Measurements from ENCODE around the gene BBS9. TPM values are rescaled to one million over a fixed set of nuclear protein-coding genes. Genes with fewer than 3 reads are reported as not detected.

Gene BBS9
- total RNA-seq, 2 donors from 2014 or later: 23.0 to 28.6 TPM

DNA sequence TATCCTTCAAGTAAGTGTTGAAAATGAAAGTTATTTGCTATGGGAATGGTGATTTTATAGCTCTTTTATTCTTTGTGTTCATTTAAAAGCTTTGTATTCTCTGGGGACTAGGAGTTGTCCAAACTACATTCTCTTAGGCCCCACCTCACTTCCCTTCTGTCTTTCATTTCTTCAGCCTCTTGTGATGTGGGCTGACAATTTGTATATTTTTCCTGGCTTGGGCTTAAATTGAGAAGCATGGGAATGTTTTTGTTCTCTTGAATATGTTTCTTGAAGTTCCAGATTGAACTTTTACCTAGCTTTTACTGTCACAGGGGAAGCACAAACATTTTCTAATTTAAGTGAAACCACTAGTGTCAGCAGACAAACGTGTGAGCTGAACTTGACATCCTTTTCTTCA is 27.9 kb downstream of the BBS9 start:
- ATAC-seq (ENCODE audit: insufficient number of reproducible peaks, low FRiP score, low read depth) (no peak), DNase-seq (ENCODE audit: low spot score) (no peak)
- TF ChIP-seq, protein P1, sequence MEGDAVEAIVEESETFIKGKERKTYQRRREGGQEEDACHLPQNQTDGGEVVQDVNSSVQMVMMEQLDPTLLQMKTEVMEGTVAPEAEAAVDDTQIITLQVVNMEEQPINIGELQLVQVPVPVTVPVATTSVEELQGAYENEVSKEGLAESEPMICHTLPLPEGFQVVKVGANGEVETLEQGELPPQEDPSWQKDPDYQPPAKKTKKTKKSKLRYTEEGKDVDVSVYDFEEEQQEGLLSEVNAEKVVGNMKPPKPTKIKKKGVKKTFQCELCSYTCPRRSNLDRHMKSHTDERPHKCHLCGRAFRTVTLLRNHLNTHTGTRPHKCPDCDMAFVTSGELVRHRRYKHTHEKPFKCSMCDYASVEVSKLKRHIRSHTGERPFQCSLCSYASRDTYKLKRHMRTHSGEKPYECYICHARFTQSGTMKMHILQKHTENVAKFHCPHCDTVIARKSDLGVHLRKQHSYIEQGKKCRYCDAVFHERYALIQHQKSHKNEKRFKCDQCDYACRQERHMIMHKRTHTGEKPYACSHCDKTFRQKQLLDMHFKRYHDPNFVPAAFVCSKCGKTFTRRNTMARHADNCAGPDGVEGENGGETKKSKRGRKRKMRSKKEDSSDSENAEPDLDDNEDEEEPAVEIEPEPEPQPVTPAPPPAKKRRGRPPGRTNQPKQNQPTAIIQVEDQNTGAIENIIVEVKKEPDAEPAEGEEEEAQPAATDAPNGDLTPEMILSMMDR (IDR thresholded peaks at IDR 0.05): no peak
- H3K36me3 ChIP-seq: peaks cover 3% of the 10 kb centered on the region
- H3K27ac ChIP-seq: no peak overlapping the region
- no peak overlapping the region for H3K4me3 ChIP-seq
- H3K9me3 ChIP-seq: no peaks in the 10 kb centered on the region
- H3K27me3 ChIP-seq (replicated peaks; ENCODE audit: insufficient read depth): no peaks in the 10 kb centered on the region
- no peaks in the 10 kb centered on the region for H3K4me1 ChIP-seq (ENCODE audit: control insufficient read depth in 1 of 2, low read depth in 2 of 2)

DNA sequence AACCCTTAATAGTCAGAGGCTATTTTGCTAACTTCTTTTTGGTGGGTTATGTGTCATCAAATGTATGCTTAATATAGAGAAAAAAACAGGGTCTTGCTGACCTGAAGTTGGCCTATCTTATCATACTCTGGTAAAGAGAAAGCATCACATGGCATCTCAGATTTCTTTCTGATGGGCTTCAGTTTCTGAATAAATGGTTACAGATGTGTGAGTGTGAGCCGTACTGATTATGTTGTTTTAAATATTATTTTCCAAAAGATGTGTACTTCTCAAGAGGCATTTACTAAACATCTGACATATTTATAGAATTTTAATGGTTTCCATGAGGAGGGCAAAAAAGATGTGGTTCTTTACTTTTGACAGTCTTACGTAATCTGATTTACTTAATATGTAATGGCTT is 28.4 kb downstream of the BBS9 start:
- Histone ChIP-seq H3K9me3 (no peaks in the 10 kb centered on the region), H3K36me3 (peaks cover 3% of the 10 kb centered on the region), H3K4me3 (no peak overlapping the region), H3K27ac (no peak overlapping the region), H3K4me1 (ENCODE audit: control insufficient read depth in 1 of 2, low read depth in 2 of 2) (no peaks in the 10 kb centered on the region), H3K27me3 (replicated peaks; ENCODE audit: insufficient read depth) (no peaks in the 10 kb centered on the region)
- TF ChIP-seq, protein P1 (IDR thresholded peaks at IDR 0.05): no peak
- ATAC-seq (ENCODE audit: insufficient number of reproducible peaks, low FRiP score, low read depth) (no peak), DNase-seq (ENCODE audit: low spot score) (no peak)

GRCh38 chr7:33177876-33178275 is 48.5 kb downstream of the BBS9 start:
- DNase-seq (ENCODE audit: low spot score) (no peak), ATAC-seq (ENCODE audit: insufficient number of reproducible peaks, low FRiP score, low read depth) (no peak)
- peaks cover 3% of the 10 kb centered on the region for H3K9me3 ChIP-seq
- no peak overlapping the region for H3K4me3 ChIP-seq
- no peak overlapping the region for H3K27ac ChIP-seq
- no peaks in the 10 kb centered on the region for H3K4me1 ChIP-seq (ENCODE audit: control insufficient read depth in 1 of 2, low read depth in 2 of 2)
- H3K27me3 ChIP-seq (replicated peaks; ENCODE audit: insufficient read depth): no peaks in the 10 kb centered on the region
- TF ChIP-seq, protein P1 (IDR thresholded peaks at IDR 0.05): no peak
- peaks cover 4% of the 10 kb centered on the region for H3K36me3 ChIP-seq

DNA sequence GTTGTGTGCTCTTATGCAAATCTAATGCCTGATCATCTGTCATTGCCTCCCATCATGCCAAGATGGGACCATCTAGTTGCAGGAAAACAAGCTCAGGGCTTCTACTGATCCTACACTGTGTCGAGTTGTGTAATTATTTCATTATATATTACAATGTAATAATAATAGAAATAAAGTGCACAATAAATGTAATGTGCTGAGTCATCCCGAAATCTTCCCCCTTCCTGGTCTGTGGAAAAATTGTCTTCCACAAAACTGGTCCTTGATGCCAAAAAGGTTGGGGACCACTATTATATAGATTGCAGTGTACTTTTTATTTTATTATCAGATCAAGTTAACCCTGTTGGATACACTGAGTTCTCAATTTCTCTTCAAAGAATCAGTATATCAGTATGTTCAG is 50.2 kb downstream of the BBS9 start:
- no peak for DNase-seq (ENCODE audit: low spot score)
- H3K9me3 ChIP-seq: peaks cover 3% of the 10 kb centered on the region

GRCh38 chr7:33183504-33183903 is 54.1 kb downstream of the BBS9 start:
- H3K27ac ChIP-seq: no peak overlapping the region
- no peak for DNase-seq (ENCODE audit: low spot score)
- H3K9me3 ChIP-seq: peaks cover 3% of the 10 kb centered on the region
- H3K4me1 ChIP-seq (ENCODE audit: control insufficient read depth in 1 of 2, low read depth in 2 of 2): peaks cover 0 to 4% of the 10 kb centered on the region in 2 donors
- peaks cover under 1% of the 10 kb centered on the region for H3K36me3 ChIP-seq
- no peak for ATAC-seq (ENCODE audit: insufficient number of reproducible peaks, low FRiP score, low read depth)
- H3K4me3 ChIP-seq: no peak overlapping the region
- TF ChIP-seq, protein P1 (IDR thresholded peaks at IDR 0.05): no peak
- H3K27me3 ChIP-seq (replicated peaks; ENCODE audit: insufficient read depth): no peaks in the 10 kb centered on the region

More for the DNA sequence above, 50.2 kb downstream of the BBS9 start:
- H3K36me3 ChIP-seq: peaks cover 4% of the 10 kb centered on the region
- no peaks in the 10 kb centered on the region for H3K4me1 ChIP-seq (ENCODE audit: control insufficient read depth in 1 of 2, low read depth in 2 of 2)
- H3K27me3 ChIP-seq (replicated peaks; ENCODE audit: insufficient read depth): no peaks in the 10 kb centered on the region
- no peak overlapping the region for H3K27ac ChIP-seq
- no peak for ATAC-seq (ENCODE audit: insufficient number of reproducible peaks, low FRiP score, low read depth)
- no peak overlapping the region for H3K4me3 ChIP-seq
- TF ChIP-seq, protein P1 (IDR thresholded peaks at IDR 0.05): no peak

Measured in thoracic aorta (tissue), 2 donors.